H1 (cell line): ENCODE data around the gene DND1. TPM values are rescaled to one million over a fixed set of nuclear protein-coding genes. Genes with fewer than 3 reads are reported as not detected.

ENCODE experiments used
- CTCF ChIA-PET: fragments of 300-600 bp; sonication (Branson Sonifier 250); formaldehyde crosslinking; loops from one replicate; lab custom pipeline; 2021; ENCODE audit not compliant: partially characterized antibody; lab: Charles Lee
- POLR2A ChIA-PET: fragments of 300-600 bp; sonication (Branson Sonifier 250); formaldehyde crosslinking; loops from one replicate; lab custom pipeline; 2021; ENCODE audit warnings: inconsistent platforms; ENCODE audit not compliant: partially characterized antibody; lab: Charles Lee
- DNase-seq, 2 experiments: peaks; one replicate each; pipeline versions ENCODE4 v3.0.0 to v3.0.0-alpha.2; 2010 to 2022; ENCODE audit warnings: low spot score in 2 of 2, low read depth in 1 of 2, mixed read lengths in 1 of 2
- FAIRE-seq: peaks from 2 replicates; lab custom pipeline; 2011; peaks lifted over from hg19 to GRCh38; lab: Jason Lieb, UNC
- H2AFZ ChIP-seq: 2 replicates; pipeline ENCODE4 v1.8.1; 2012; ENCODE audit warnings: low read length, inconsistent platforms
- H2AK5ac ChIP-seq: 2 replicates; pipeline ENCODE4 v1.6.1; 2013; ENCODE audit warnings: low read depth, low read length
- H2BK120ac ChIP-seq: replicated peaks from 2 replicates; pipeline ENCODE3; 2013; ENCODE audit warnings: low read depth, low read length, inconsistent platforms
- H2BK12ac ChIP-seq: 2 replicates; pipeline ENCODE4 v1.6.1; 2013; ENCODE audit warnings: low read depth, low read length
- H2BK15ac ChIP-seq: 2 replicates; pipeline ENCODE4 v1.6.1; 2013; ENCODE audit warnings: low read length
- H2BK20ac ChIP-seq: 2 replicates; pipeline ENCODE4 v1.6.1; 2013; ENCODE audit warnings: low read length
- H2BK5ac ChIP-seq: 2 replicates; pipeline ENCODE4 v1.6.1; 2013; ENCODE audit warnings: low read depth, low read length
- H3K14ac ChIP-seq: 2 replicates; pipeline ENCODE4 v1.6.1; 2013; ENCODE audit warnings: inconsistent platforms; ENCODE audit not compliant: insufficient read length
- H3K18ac ChIP-seq: 2 replicates; pipeline ENCODE4 v1.6.1; 2013; ENCODE audit warnings: low read length; ENCODE audit errors: extremely low read depth
- H3K23ac ChIP-seq: 2 replicates; pipeline ENCODE4 v1.6.1; 2013; ENCODE audit warnings: inconsistent platforms; ENCODE audit not compliant: insufficient read length
- H3K23me2 ChIP-seq: 2 replicates; pipeline ENCODE4 v1.6.1; 2013; ENCODE audit warnings: low read depth, low read length
- H3K27ac ChIP-seq: 2 replicates; pipeline ENCODE4 v1.6.1; 2011; ENCODE audit warnings: low read depth, low read length, inconsistent platforms
- H3K27me3 ChIP-seq, 4 experiments: replicated peaks in 1 of 4; 1 replicate in 1 of 4; 2 replicates in 3 of 4; pipeline versions ENCODE4 v1.6.1 to v1.8.1; 2011 to 2013; ENCODE audit warnings: low read length in 3 of 4, mild to moderate bottlenecking in 3 of 4, inconsistent platforms in 2 of 4, mixed read lengths in 2 of 4, moderate library complexity in 1 of 4; ENCODE audit not compliant: control insufficient read depth in 3 of 4, insufficient read depth in 3 of 4; ENCODE audit errors: extremely low read depth in 1 of 4
- H3K36me3 ChIP-seq, 4 experiments: 2 replicates each; pipeline versions ENCODE4 v1.6.1 to v1.8.1; 2011 to 2013; ENCODE audit warnings: mild to moderate bottlenecking in 4 of 4, low read length in 3 of 4, moderate library complexity in 2 of 4, control low read depth in 1 of 4, inconsistent platforms in 1 of 4; ENCODE audit not compliant: insufficient read depth in 4 of 4, control insufficient read depth in 2 of 4
- H3K4ac ChIP-seq: replicated peaks from 2 replicates; pipeline ENCODE3; 2013; ENCODE audit warnings: low read length, low read depth, mixed read lengths, inconsistent platforms; ENCODE audit not compliant: insufficient read length
- H3K4me1 ChIP-seq, 4 experiments: replicated peaks in 1 of 4; 1 replicate in 1 of 4; 2 replicates in 3 of 4; pipeline versions ENCODE4 v1.6.1 to v1.8.1; 2011 to 2013; ENCODE audit warnings: low read length in 3 of 4, inconsistent platforms in 2 of 4, mixed read lengths in 1 of 4; ENCODE audit not compliant: insufficient read depth in 4 of 4, control insufficient read depth in 3 of 4
- H3K4me2 ChIP-seq, 2 experiments: 2 replicates each; pipeline versions ENCODE4 v1.6.1 to v1.8.1; 2011 to 2013; ENCODE audit warnings: low read depth in 2 of 2, low read length in 2 of 2, control low read depth in 1 of 2, inconsistent platforms in 1 of 2, mild to moderate bottlenecking in 1 of 2; ENCODE audit not compliant: insufficient read depth in 1 of 2
- H3K4me3 ChIP-seq, 4 experiments: fragments of 200-600, 300-600 bp in 1 of 4; sonication (generic), shearing (Covaris generic), sonication (Bioruptor Twin) in 1 of 4; 2 replicates each; pipeline versions ENCODE4 v1.5.1 to v1.8.1; 2011 to 2016; ENCODE audit warnings: low read length in 4 of 4, low read depth in 3 of 4, control low read depth in 2 of 4, inconsistent platforms in 2 of 4, mild to moderate bottlenecking in 2 of 4, mixed read lengths in 1 of 4, moderate library complexity in 1 of 4; ENCODE audit not compliant: insufficient read depth in 2 of 4; ENCODE audit errors: extremely low read depth in 1 of 4
- H3K56ac ChIP-seq: replicated peaks from 2 replicates; pipeline ENCODE3; 2013; ENCODE audit warnings: low read depth, mild to moderate bottlenecking, mixed read lengths, low read length, inconsistent platforms; ENCODE audit not compliant: insufficient read length
- H3K79me1 ChIP-seq: 2 replicates; pipeline ENCODE4 v1.6.1; 2013; ENCODE audit warnings: low read depth, low read length, control low read depth
- H3K79me2 ChIP-seq, 2 experiments: 2 replicates each; pipeline versions ENCODE4 v1.6.1 to v1.8.1; 2012 to 2013; ENCODE audit warnings: low read length in 2 of 2, mild to moderate bottlenecking in 2 of 2, inconsistent platforms in 1 of 2; ENCODE audit not compliant: insufficient read depth in 2 of 2, control insufficient read depth in 1 of 2
- H3K9ac ChIP-seq, 4 experiments: replicated peaks in 1 of 4; 1 replicate in 1 of 4; 2 replicates in 3 of 4; pipeline versions ENCODE4 v1.6.1 to v1.8.1; 2011 to 2013; ENCODE audit warnings: low read depth in 3 of 4, low read length in 3 of 4, control low read depth in 2 of 4, mild to moderate bottlenecking in 2 of 4, moderate library complexity in 2 of 4, inconsistent platforms in 1 of 4; ENCODE audit errors: extremely low read depth in 1 of 4
- H3K9me3 ChIP-seq, 2 experiments: 2 replicates each; pipeline versions ENCODE4 v1.6.1 to v1.8.1; 2012 to 2013; ENCODE audit warnings: mild to moderate bottlenecking in 2 of 2, moderate library complexity in 2 of 2, control low read depth in 1 of 2, inconsistent platforms in 1 of 2, low read depth in 1 of 2, low read length in 1 of 2, mixed read lengths in 1 of 2; ENCODE audit not compliant: insufficient read depth in 2 of 2
- H4K20me1 ChIP-seq, 2 experiments: replicated peaks in 1 of 2; 2 replicates each; pipeline versions ENCODE3 to v1.8.1; 2011 to 2013; ENCODE audit warnings: inconsistent platforms in 2 of 2, low read length in 2 of 2, mild to moderate bottlenecking in 1 of 2; ENCODE audit not compliant: insufficient read depth in 2 of 2, control insufficient read depth in 1 of 2
- H4K5ac ChIP-seq: 2 replicates; pipeline ENCODE4 v1.6.1; 2013; ENCODE audit warnings: low read length, low read depth, mixed read lengths, inconsistent platforms; ENCODE audit not compliant: insufficient read length
- H4K8ac ChIP-seq: 2 replicates; pipeline ENCODE4 v1.8.0; 2013; ENCODE audit warnings: mild to moderate bottlenecking, moderate library complexity, low read length, inconsistent platforms; ENCODE audit not compliant: insufficient read depth; ENCODE audit errors: extremely low read depth
- H4K91ac ChIP-seq: replicated peaks from 2 replicates; pipeline ENCODE3; 2013; ENCODE audit warnings: low read length, mixed read lengths, inconsistent platforms; ENCODE audit not compliant: insufficient read length
- EP300 ChIP-seq, 2 experiments: IDR thresholded peaks; 1 replicate in 1 of 2; 2 replicates in 1 of 2; pipeline ENCODE4 v1.6.1; 2011 to 2012; ENCODE audit warnings: low read depth in 2 of 2, low read length in 2 of 2, mild to moderate bottlenecking in 2 of 2, borderline replicate concordance in 1 of 2, inconsistent platforms in 1 of 2, moderate library complexity in 1 of 2
- HDAC2 ChIP-seq, 2 experiments: fragments of 300-600 bp in 1 of 2; sonication (generic) in 1 of 2; IDR thresholded peaks; 2 replicates each; pipeline ENCODE4 v1.6.1; 2011 to 2012; ENCODE audit warnings: low read depth in 2 of 2, low read length in 2 of 2, mild to moderate bottlenecking in 2 of 2, moderate library complexity in 2 of 2, borderline replicate concordance in 1 of 2, inconsistent platforms in 1 of 2
- JUND ChIP-seq: IDR thresholded peaks from 2 replicates; pipeline ENCODE4 v1.6.1; 2011; ENCODE audit warnings: mild to moderate bottlenecking, improper control_type of control experiment, low read length
- KDM1A ChIP-seq: fragments of 200-600, 300-600 bp; sonication (generic); IDR thresholded peaks from 2 replicates; pipeline ENCODE4 v1.7.1; 2016; ENCODE audit warnings: mild to moderate bottlenecking, low read length, borderline replicate concordance
- KDM5A ChIP-seq: fragments of 200-600 bp; IDR thresholded peaks from 2 replicates; pipeline ENCODE4 v1.7.1; 2012; ENCODE audit warnings: mild to moderate bottlenecking, low read length, inconsistent platforms, mixed read lengths
- PHF8 ChIP-seq: fragments of 200-600 bp; sonication (generic); conservative IDR thresholded peaks from 2 replicates; pipeline ENCODE4 v1.7.1; 2012; ENCODE audit warnings: low read depth, mild to moderate bottlenecking, inconsistent platforms, low read length, moderate library complexity
- SP4 ChIP-seq: IDR thresholded peaks from 2 replicates; pipeline ENCODE4 v1.6.1; 2012; ENCODE audit warnings: low read length, inconsistent platforms
- TBP ChIP-seq: IDR thresholded peaks from 2 replicates; pipeline ENCODE4 v1.6.1; 2011; ENCODE audit warnings: low read depth, low read length, improper control_type of control experiment
- TEAD4 ChIP-seq: IDR thresholded peaks from 2 replicates; pipeline ENCODE4 v1.6.1; 2012; ENCODE audit warnings: low read depth, low read length, inconsistent platforms, mixed read lengths
- YY1 ChIP-seq: IDR thresholded peaks from 2 replicates; pipeline ENCODE4 v1.6.1; 2011; ENCODE audit warnings: low read depth, mild to moderate bottlenecking, low read length
- WGBS, 2 experiments: shearing (Covaris generic) in 1 of 2; methylation state at CpG; one replicate each; pipeline versions ENCODE4 v1.1.6 to v1.1.7; 2013 to 2015; ENCODE audit warnings: low lambda C conversion rate in 2 of 2, mixed read lengths in 2 of 2, inconsistent platforms in 1 of 2, low coverage in 1 of 2, missing lambda C conversion rate in 1 of 2; ENCODE audit not compliant: insufficient replicate concordance in 2 of 2, insufficient coverage in 1 of 2, insufficient read length in 1 of 2; ENCODE audit errors: extremely low coverage in 1 of 2, missing lambda C conversion rate in 1 of 2; 5-methylcytosine and 5-hydroxymethylcytosine counted together
- polyA plus RNA-seq, 7 experiments: library from polyadenylated mRNA; depleted of rRNA in 3 of 7; stranded (reverse) in 5 of 7; unstranded in 2 of 7; fragments of >200 nt in 5 of 7; fragments of 200-250 nt in 2 of 7; gene quantifications; 1 replicate in 5 of 7; 2 replicates in 1 of 7; 4 replicates in 1 of 7; pipeline versions ENCODE4 v1.2.1 to v1.2.3, GENCODE V29; 2011 to 2013; ENCODE audit warnings: missing spikeins in 2 of 7, mixed read lengths in 2 of 7
- total RNA-seq: library from RNA; stranded (reverse); fragmentation: NEBNext Ultra II Directional; extraction: Animal tissue kit (Norgen Biotek cat#: 25700); gene quantifications from 2 replicates; pipeline ENCODE4 v1.2.1, GENCODE V29; 2021

Gene DND1
- total and polyA plus RNA-seq, 2 of the 8 experiments (the other 6 are each of a cell fraction or from before 2014, with no cell fraction given), result 0.41 to 2.1 TPM

DNA sequence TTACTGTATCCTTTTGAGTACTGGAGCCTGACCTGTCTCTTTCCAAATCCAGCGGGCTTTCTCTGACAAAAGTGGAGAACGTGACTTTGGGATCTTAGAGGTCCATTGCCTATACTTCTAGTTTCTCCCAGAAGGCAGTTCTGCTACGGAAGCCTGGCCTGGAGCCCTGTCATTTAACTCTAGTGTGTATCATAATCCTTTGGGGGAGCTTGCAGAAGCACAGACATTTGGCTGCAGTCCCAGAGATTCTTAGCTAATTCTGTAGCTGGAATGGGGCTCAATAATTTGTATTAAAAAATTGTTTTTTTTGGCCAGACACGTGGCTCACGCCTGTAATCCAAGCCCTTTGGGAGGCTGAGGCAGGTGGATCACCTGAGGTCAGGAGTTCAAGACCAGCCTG is 20.9 kb upstream of the DND1 start:
- FAIRE-seq, result no peak
- peaks cover 19 to 52% (median 46%) of the 10 kb centered on the region in 4 experiments for H3K36me3 ChIP-seq
- CTCF ChIA-PET, result no interaction called here

More for the DNA sequence above, 20.9 kb upstream of the DND1 start:
- no peak for DNase-seq
- no peak overlapping the region for H3K18ac ChIP-seq
- no peak overlapping the region for H3K27ac ChIP-seq
- no peak overlapping the region for H2BK120ac ChIP-seq
- no peak overlapping the region for H3K9ac ChIP-seq
- H3K23ac ChIP-seq, result no peak overlapping the region
- H2BK20ac ChIP-seq, result no peak overlapping the region
- H2AK5ac ChIP-seq, result no peak overlapping the region
- no peak overlapping the region for H4K8ac ChIP-seq
- no peak overlapping the region for H3K4me2 ChIP-seq
- POLR2A ChIA-PET, result interaction anchor here (1.0 to 7.5 kb wide), 3 partner anchors 22 to 48 kb away, joined by 4 to 85 read pairs (median 5); partner anchors contain the start of genes IK, NDUFA2 and WDR55
- no peak overlapping the region for H2BK12ac ChIP-seq
- no peak overlapping the region for H2BK5ac ChIP-seq
- no peak overlapping the region for H3K4me3 ChIP-seq
- H3K14ac ChIP-seq, result no peak overlapping the region
- no peaks in the 10 kb centered on the region for H3K27me3 ChIP-seq
- WGBS, 2 experiments, result 96% methylated on average over 5 of the region's 5 CpGs; no CpG with 5 or more reads in 1 of the 2 experiments
- no peak overlapping the region for H4K91ac ChIP-seq
- H3K4me1 ChIP-seq, result peaks cover 0 to 2% (median 0%) of the 10 kb centered on the region in 4 experiments; a peak in 1 of 7 replicates
- no peak for TF ChIP-seq PHF8
- TF ChIP-seq SP4, result no peak
- TF ChIP-seq EP300 (IDR thresholded peaks at IDR 0.05; ENCODE audit: borderline replicate concordance in 1 of 2, low read depth in 2 of 2, low read length in 2 of 2), result no peak
- TF ChIP-seq YY1, result no peak
- no peak for TF ChIP-seq TBP
- no peak for TF ChIP-seq TEAD4
- no peak for TF ChIP-seq HDAC2 (IDR thresholded peaks at IDR 0.05; ENCODE audit: borderline replicate concordance in 1 of 2, low read depth in 2 of 2, low read length in 2 of 2)
- no peak for TF ChIP-seq KDM1A
- no peak for TF ChIP-seq JUND
- TF ChIP-seq KDM5A, result no peak
- H3K56ac ChIP-seq, result no peak overlapping the region
- peaks cover 1 to 4% of the 10 kb centered on the region in 2 experiments for H4K20me1 ChIP-seq
- H4K5ac ChIP-seq, result no peak overlapping the region
- H3K4ac ChIP-seq, result no peak overlapping the region
- H3K79me1 ChIP-seq, result peaks cover 5% of the 10 kb centered on the region
- no peak overlapping the region for H2AFZ ChIP-seq
- H3K23me2 ChIP-seq, result peaks cover 7% of the 10 kb centered on the region; the same call in 1 of the 2 replicates
- peaks cover 0 to 25% of the 10 kb centered on the region in 2 experiments; a peak in 2 of 4 replicates for H3K79me2 ChIP-seq
- H3K9me3 ChIP-seq, result no peaks in the 10 kb centered on the region
- H2BK15ac ChIP-seq, result no peak overlapping the region
